H9 (cell line): ENCODE results near the gene FHIT. TPM values are rescaled to one million over a fixed set of nuclear protein-coding genes. Genes with fewer than 3 reads are reported as not detected.

Experiments
- DNase-seq: peaks from one replicate; pipeline ENCODE4 v3.0.0-alpha.2; 2017
- H2AFZ ChIP-seq: one replicate; pipeline ENCODE4 v1.6.1; 2013; ENCODE audit warnings: mild to moderate bottlenecking, low read length, control low read depth, moderate library complexity
- H2AK5ac ChIP-seq: 2 replicates; pipeline ENCODE4 v1.6.1; 2013; ENCODE audit warnings: low read length, control low read depth, mixed read lengths; ENCODE audit not compliant: insufficient read length
- H2BK120ac ChIP-seq: one replicate; pipeline ENCODE4 v1.6.1; 2013; ENCODE audit warnings: low read depth, mild to moderate bottlenecking, low read length, control low read depth, inconsistent platforms; ENCODE audit not compliant: poor library complexity, severe bottlenecking
- H2BK12ac ChIP-seq: 2 replicates; pipeline ENCODE4 v1.6.1; 2013; ENCODE audit warnings: low read length, control low read depth, mixed read lengths, low read depth; ENCODE audit not compliant: insufficient read length
- H2BK15ac ChIP-seq: 2 replicates; pipeline ENCODE4 v1.6.1; 2013; ENCODE audit warnings: low read depth, low read length, control low read depth
- H2BK20ac ChIP-seq: one replicate; pipeline ENCODE4 v1.6.1; 2013; ENCODE audit warnings: low read depth, mild to moderate bottlenecking, low read length, control low read depth, inconsistent platforms; ENCODE audit not compliant: poor library complexity, severe bottlenecking
- H2BK5ac ChIP-seq: 2 replicates; pipeline ENCODE4 v1.6.1; 2013; ENCODE audit warnings: low read length, control low read depth, mixed read lengths; ENCODE audit not compliant: insufficient read length
- H3K14ac ChIP-seq: 2 replicates; pipeline ENCODE4 v1.6.1; 2013; ENCODE audit warnings: low read length, control low read depth; ENCODE audit not compliant: insufficient read depth
- H3K18ac ChIP-seq: 2 replicates; pipeline ENCODE4 v1.6.1; 2013; ENCODE audit warnings: low read depth, mild to moderate bottlenecking, mixed read lengths, low read length, control low read depth; ENCODE audit not compliant: insufficient read length
- H3K23ac ChIP-seq: 2 replicates; pipeline ENCODE4 v1.6.1; 2013; ENCODE audit warnings: low read length, control low read depth, mixed read lengths, low read depth; ENCODE audit not compliant: insufficient read length
- H3K23me2 ChIP-seq: 2 replicates; pipeline ENCODE4 v1.6.1; 2013; ENCODE audit warnings: low read depth, mild to moderate bottlenecking, mixed read lengths, low read length, control low read depth; ENCODE audit not compliant: insufficient read length, poor library complexity, severe bottlenecking
- H3K27ac ChIP-seq: 2 replicates; pipeline ENCODE4 v1.5.1; 2013; ENCODE audit warnings: low read length, control low read depth, mixed read lengths, low read depth; ENCODE audit not compliant: insufficient read length
- H3K27me3 ChIP-seq: 2 replicates; pipeline ENCODE4 v1.6.1; 2013; ENCODE audit warnings: low read length, control low read depth, inconsistent platforms; ENCODE audit not compliant: insufficient read depth
- H3K4ac ChIP-seq: 2 replicates; pipeline ENCODE4 v1.6.1; 2013; ENCODE audit warnings: low read depth, mild to moderate bottlenecking, control low read depth, inconsistent platforms, low read length, moderate library complexity
- H3K4me1 ChIP-seq: 2 replicates; pipeline ENCODE4 v1.6.1; 2013; ENCODE audit warnings: low read length, control low read depth, inconsistent platforms; ENCODE audit not compliant: insufficient read depth
- H3K4me2 ChIP-seq: 2 replicates; pipeline ENCODE4 v1.6.1; 2013; ENCODE audit warnings: low read length, control low read depth, mixed read lengths; ENCODE audit not compliant: insufficient read length, insufficient read depth
- H3K56ac ChIP-seq: 2 replicates; pipeline ENCODE4 v1.6.1; 2013; ENCODE audit warnings: low read depth, mild to moderate bottlenecking, mixed read lengths, low read length, control low read depth; ENCODE audit not compliant: insufficient read length
- H3K79me1 ChIP-seq: 2 replicates; pipeline ENCODE4 v1.6.1; 2013; ENCODE audit warnings: low read depth, mild to moderate bottlenecking, moderate library complexity, low read length, control low read depth, inconsistent platforms; ENCODE audit not compliant: insufficient read depth, poor library complexity, severe bottlenecking
- H3K79me2 ChIP-seq: 2 replicates; pipeline ENCODE4 v1.6.1; 2013; ENCODE audit warnings: low read length, control low read depth, inconsistent platforms; ENCODE audit not compliant: insufficient read depth
- H3K9ac ChIP-seq: 2 replicates; pipeline ENCODE4 v1.6.1; 2013; ENCODE audit warnings: low read length, control low read depth, mixed read lengths; ENCODE audit not compliant: insufficient read length; ENCODE audit errors: extremely low read depth
- H3K9me3 ChIP-seq: one replicate; pipeline ENCODE4 v1.6.1; 2013; ENCODE audit warnings: low read depth, low read length, inconsistent platforms; ENCODE audit not compliant: control insufficient read depth
- H3T11ph ChIP-seq: one replicate; pipeline ENCODE4 v1.6.1; 2013; ENCODE audit warnings: mild to moderate bottlenecking, low read length, control low read depth, inconsistent platforms
- H4K20me1 ChIP-seq: one replicate; pipeline ENCODE4 v1.6.1; 2013; ENCODE audit not compliant: control insufficient read depth, insufficient read length, insufficient read depth
- H4K5ac ChIP-seq: 2 replicates; pipeline ENCODE4 v1.6.1; 2013; ENCODE audit warnings: low read depth, mild to moderate bottlenecking, mixed read lengths, low read length, control low read depth; ENCODE audit not compliant: insufficient read length
- H4K8ac ChIP-seq: replicated peaks from 2 replicates; pipeline ENCODE4 v1.6.1; 2013; ENCODE audit warnings: low read length, control low read depth, mixed read lengths, low read depth; ENCODE audit not compliant: insufficient read length
- H4K91ac ChIP-seq: 2 replicates; pipeline ENCODE4 v1.6.1; 2013; ENCODE audit warnings: low read depth, mild to moderate bottlenecking, moderate library complexity, mixed read lengths, low read length, control low read depth; ENCODE audit not compliant: insufficient read length
- H3K27ac Mint-ChIP-seq, 3 experiments: 2 replicates in 2 of 3; 3 replicates in 1 of 3; pipeline ENCODE4 v1.8.0; 2020 to 2021; ENCODE audit warnings: mixed read lengths in 3 of 3, mild to moderate bottlenecking in 1 of 3, moderate library complexity in 1 of 3
- H3K27me3 Mint-ChIP-seq: 2 replicates; pipeline ENCODE4 v1.8.0; 2021; ENCODE audit warnings: low read depth, mild to moderate bottlenecking, moderate library complexity, mixed read lengths
- H3K36me3 Mint-ChIP-seq, 3 experiments: 2 replicates in 2 of 3; 3 replicates in 1 of 3; pipeline ENCODE4 v1.8.0; 2020 to 2021; ENCODE audit warnings: low read depth in 3 of 3, mixed read lengths in 3 of 3; ENCODE audit not compliant: insufficient read depth in 1 of 3
- H3K4me1 Mint-ChIP-seq, 2 experiments: 2 replicates each; pipeline ENCODE4 v1.8.0; 2020; ENCODE audit warnings: mixed read lengths in 2 of 2
- H3K4me3 Mint-ChIP-seq, 2 experiments: 2 replicates in 1 of 2; 3 replicates in 1 of 2; pipeline ENCODE4 v1.8.0; 2020 to 2021; ENCODE audit warnings: mild to moderate bottlenecking in 2 of 2, mixed read lengths in 2 of 2, moderate library complexity in 1 of 2
- H3K9me3 Mint-ChIP-seq, 2 experiments: 2 replicates in 1 of 2; 3 replicates in 1 of 2; pipeline ENCODE4 v1.8.0; 2020; ENCODE audit warnings: mild to moderate bottlenecking in 2 of 2, mixed read lengths in 2 of 2, moderate library complexity in 1 of 2
- CTCF ChIP-seq: fragments of 200-600 bp; sonication (generic); conservative IDR thresholded peaks from 3 replicates; pipeline ENCODE4 v1.8.0; 2021; ENCODE audit warnings: antibody characterized with exemption, mild to moderate bottlenecking
- WGBS: extraction: QIAGEN DNeasy Blood & Tissue Kit; methylation state at CpG from one replicate; pipeline ENCODE4 v1.1.7; 2013; ENCODE audit warnings: missing lambda C conversion rate, low lambda C conversion rate, mixed read lengths; ENCODE audit not compliant: insufficient read length; ENCODE audit errors: extremely low coverage; 5-methylcytosine and 5-hydroxymethylcytosine counted together
- total RNA-seq: library from RNA; stranded (reverse); gene quantifications from 2 replicates; pipeline ENCODE4 v1.2.1, GENCODE V29; 2021

The FHIT gene
- total RNA-seq, 1 experiment from 2014 or later: 3.0 TPM

GRCh38 chr3:59831394-59831793 is 1419.9 kb downstream of the FHIT start:
- H3K4me1 Mint-ChIP-seq: no peaks in the 10 kb centered on the region
- no peak overlapping the region for H3K27ac ChIP-seq

More at GRCh38 chr3:59831394-59831793, 1419.9 kb downstream of the FHIT start:
- Histone ChIP-seq H4K5ac (no peak overlapping the region), H3K18ac (no peak overlapping the region), H2BK20ac (no peak overlapping the region), H2AK5ac (no peak overlapping the region), H3K4me2 (no peak overlapping the region), H3K9me3 (no peaks in the 10 kb centered on the region), H3K27me3 (no peaks in the 10 kb centered on the region), H3K79me2 (no peaks in the 10 kb centered on the region), H2BK120ac (no peak overlapping the region), H2BK5ac (no peak overlapping the region), H3K56ac (no peak overlapping the region), H3K14ac (no peak overlapping the region), H4K20me1 (no peaks in the 10 kb centered on the region), H2BK15ac (no peak overlapping the region), H3T11ph (no peak overlapping the region), H3K9ac (no peak overlapping the region), H3K23me2 (no peaks in the 10 kb centered on the region), H2AFZ (no peak overlapping the region), H3K23ac (no peak overlapping the region), H3K4me1 (no peaks in the 10 kb centered on the region), H4K91ac (no peak overlapping the region), H3K4ac (no peak overlapping the region), H2BK12ac (no peak overlapping the region), H4K8ac (no peak overlapping the region), H3K79me1 (no peaks in the 10 kb centered on the region)
- no peaks in the 10 kb centered on the region for H3K9me3 Mint-ChIP-seq
- no peak for DNase-seq
- no peaks in the 10 kb centered on the region for H3K27me3 Mint-ChIP-seq
- no peak overlapping the region for H3K27ac Mint-ChIP-seq
- H3K4me3 Mint-ChIP-seq: no peak overlapping the region
- WGBS: no CpG with 5 or more reads among the region's 2 CpGs
- TF ChIP-seq CTCF: no peak
- no peaks in the 10 kb centered on the region for H3K36me3 Mint-ChIP-seq
